ENCODE data around the gene SLC39A13.

DNA sequence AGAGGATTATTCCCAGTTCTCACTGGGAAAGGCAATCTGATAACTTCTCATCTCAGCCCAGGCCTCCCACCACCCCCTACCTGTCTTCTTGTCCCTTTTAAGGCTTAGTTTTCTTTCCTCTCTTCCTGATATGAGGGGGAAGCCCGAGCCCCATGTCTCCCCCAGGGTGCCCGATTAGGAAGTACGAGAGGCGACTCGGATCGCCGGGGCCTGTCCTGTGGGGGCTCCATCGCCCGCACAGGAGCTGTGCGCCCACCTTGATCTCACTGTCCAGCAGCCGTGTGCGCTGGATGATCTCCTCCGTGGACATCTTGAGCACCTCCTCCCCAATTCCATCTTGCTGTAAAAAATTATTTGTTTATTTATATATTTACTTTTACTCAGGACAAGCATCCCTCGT, 17.2 kb downstream of the SLC39A13 start:
- TF ChIP-seq ZNF24 (IDR thresholded peaks at IDR 0.05) (no peak), MXI1 (IDR thresholded peaks at IDR 0.05; ENCODE audit: borderline replicate concordance, low read depth, low read length) (no peak), SNRNP70 (IDR thresholded peaks at IDR 0.05; ENCODE audit: low read depth, low read length) (no peak), CTCF (CRISPR knock-in tag; IDR thresholded peaks at IDR 0.05) (no peak)
